C4-2B (cell line): ENCODE results near the gene KCNA1.

Experiments used
- ZFX ChIP-seq: fragments of 450-650 bp; IDR thresholded peaks from 2 replicates; pipeline ENCODE4 v1.6.1; 2017
- TF ChIP-seq, protein P1 (sequence below): fragments of 450-650 bp; conservative IDR thresholded peaks from 2 replicates; pipeline ENCODE4 v1.5.1; 2017; ENCODE audit warnings: mild to moderate bottlenecking

DNA sequence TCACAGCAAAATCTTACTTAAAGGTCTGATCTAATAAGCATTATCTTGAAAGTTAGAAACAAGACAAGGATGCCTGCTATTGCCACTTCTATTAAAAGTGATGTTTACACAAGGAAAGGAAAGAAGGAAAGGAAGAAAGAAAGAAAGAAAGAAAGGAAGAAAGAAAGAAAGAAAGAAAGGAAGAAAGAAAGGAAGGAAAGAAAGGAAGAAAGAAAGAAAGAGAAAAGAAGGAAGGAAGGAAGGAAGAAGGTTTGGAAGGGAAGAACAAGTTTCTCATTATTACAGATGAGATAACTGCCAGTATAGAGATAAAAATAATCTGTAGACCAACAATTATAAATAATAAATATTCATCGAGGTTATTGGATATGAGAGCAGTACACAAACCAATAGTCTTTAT, 35.8 kb upstream of the KCNA1 start:
- TF ChIP-seq, protein P1, sequence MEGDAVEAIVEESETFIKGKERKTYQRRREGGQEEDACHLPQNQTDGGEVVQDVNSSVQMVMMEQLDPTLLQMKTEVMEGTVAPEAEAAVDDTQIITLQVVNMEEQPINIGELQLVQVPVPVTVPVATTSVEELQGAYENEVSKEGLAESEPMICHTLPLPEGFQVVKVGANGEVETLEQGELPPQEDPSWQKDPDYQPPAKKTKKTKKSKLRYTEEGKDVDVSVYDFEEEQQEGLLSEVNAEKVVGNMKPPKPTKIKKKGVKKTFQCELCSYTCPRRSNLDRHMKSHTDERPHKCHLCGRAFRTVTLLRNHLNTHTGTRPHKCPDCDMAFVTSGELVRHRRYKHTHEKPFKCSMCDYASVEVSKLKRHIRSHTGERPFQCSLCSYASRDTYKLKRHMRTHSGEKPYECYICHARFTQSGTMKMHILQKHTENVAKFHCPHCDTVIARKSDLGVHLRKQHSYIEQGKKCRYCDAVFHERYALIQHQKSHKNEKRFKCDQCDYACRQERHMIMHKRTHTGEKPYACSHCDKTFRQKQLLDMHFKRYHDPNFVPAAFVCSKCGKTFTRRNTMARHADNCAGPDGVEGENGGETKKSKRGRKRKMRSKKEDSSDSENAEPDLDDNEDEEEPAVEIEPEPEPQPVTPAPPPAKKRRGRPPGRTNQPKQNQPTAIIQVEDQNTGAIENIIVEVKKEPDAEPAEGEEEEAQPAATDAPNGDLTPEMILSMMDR: no peak
- TF ChIP-seq ZFX: no peak
